Muscle of leg (tissue), 11 donors: ENCODE measurements around the gene TRABD. TPM values are rescaled to one million over a fixed set of nuclear protein-coding genes. Genes with fewer than 3 reads are reported as not detected.

Experiments
- DNase-seq: peaks from one replicate; pipeline ENCODE4 v3.0.0; 2013
- H3K27ac ChIP-seq: one replicate; pipeline ENCODE4 v1.5.1; 2013; ENCODE audit warnings: mild to moderate bottlenecking, low read length, control low read depth
- H3K27me3 ChIP-seq: one replicate; pipeline ENCODE4 v1.6.1; 2013; ENCODE audit warnings: low read length; ENCODE audit not compliant: control insufficient read depth, insufficient read depth
- H3K36me3 ChIP-seq: one replicate; pipeline ENCODE4 v1.6.1; 2013; ENCODE audit warnings: low read length; ENCODE audit not compliant: control insufficient read depth, insufficient read depth
- H3K4me1 ChIP-seq: one replicate; pipeline ENCODE4 v1.6.1; 2013; ENCODE audit warnings: low read length; ENCODE audit not compliant: control insufficient read depth, insufficient read depth
- H3K4me3 ChIP-seq: one replicate; pipeline ENCODE4 v1.5.1; 2013; ENCODE audit warnings: low read length, control low read depth
- H3K9me3 ChIP-seq: replicated peaks from 2 replicates; pipeline ENCODE4 v1.6.1; 2013; ENCODE audit warnings: low read depth, low read length; ENCODE audit not compliant: control insufficient read depth
- WGBS: methylation state at CpG from one replicate; pipeline ENCODE4 v1.1.5; 2013; ENCODE audit warnings: missing lambda C conversion rate; ENCODE audit not compliant: insufficient coverage; 5-methylcytosine and 5-hydroxymethylcytosine counted together
- polyA plus RNA-seq, 8 donors: library from polyadenylated mRNA; unstranded; fragments of 120-200 nt; gene quantifications; one replicate each; pipeline versions ENCODE4 v1.2.1 to v1.2.3, GENCODE V29; 2013; ENCODE audit warnings: inconsistent platforms in 1 of 8, low replicate concordance in 1 of 8; ENCODE audit not compliant: insufficient read length in 8 of 8, insufficient read depth in 1 of 8
- total RNA-seq: library from RNA; stranded (reverse); fragments of 120-200 nt; gene quantifications from one replicate; pipeline ENCODE4 v1.2.4, GENCODE V29; 2013

TRABD gene
- total and polyA plus RNA-seq, 9 donors: 10.5 to 28.5 (median 19.0) TPM

GRCh38 chr22:50213263-50213662 lies 27.6 kb downstream of the TRABD start:
- Histone ChIP-seq H3K27ac (no peak overlapping the region), H3K9me3 (no peaks in the 10 kb centered on the region), H3K27me3 (no peaks in the 10 kb centered on the region), H3K36me3 (peaks cover 85% of the 10 kb centered on the region), H3K4me3 (no peak overlapping the region), H3K4me1 (peaks cover 18% of the 10 kb centered on the region)
- DNase-seq: no peak
- 92% methylated on average over 7 of the region's 9 CpGs for WGBS

DNA sequence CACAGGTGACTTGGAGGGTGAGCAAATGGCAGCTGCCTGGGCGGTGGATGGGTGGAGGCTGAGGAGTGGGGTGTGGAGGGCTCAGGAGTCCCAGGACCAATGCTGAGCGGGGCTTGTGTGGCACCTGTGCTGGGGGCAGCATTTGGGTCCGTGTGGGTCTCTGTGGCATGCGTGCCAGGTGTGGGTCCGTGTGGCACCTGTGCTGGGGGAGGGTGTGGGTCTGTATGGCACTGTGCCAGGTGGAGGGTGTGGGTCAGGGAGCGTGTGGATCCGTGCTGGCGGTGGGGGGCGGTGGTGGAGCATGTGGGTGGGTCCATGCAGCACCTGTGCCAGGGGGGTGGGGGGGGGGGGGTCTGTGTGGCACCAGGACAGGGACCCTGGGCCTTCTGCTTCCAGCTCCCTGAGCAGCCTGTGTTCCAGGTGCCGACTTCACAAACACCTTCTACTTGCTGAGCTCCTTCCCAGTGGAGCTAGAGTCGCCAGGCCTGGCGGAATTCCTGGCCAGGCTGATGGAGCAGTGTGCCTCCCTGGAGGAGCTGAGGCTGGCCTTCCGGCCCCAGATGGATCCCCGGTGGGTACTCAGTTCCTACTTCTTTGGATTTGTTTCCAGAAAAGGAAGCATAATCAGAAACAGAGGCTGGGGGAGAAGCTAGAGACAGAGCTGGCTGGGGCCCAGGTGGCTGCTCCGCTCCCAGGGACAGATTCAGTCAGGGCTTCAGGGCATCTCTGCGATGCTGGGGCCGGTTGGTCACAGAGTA lies 29.8 kb downstream of the TRABD start:
- Histone ChIP-seq H3K9me3 (no peaks in the 10 kb centered on the region), H3K4me1 (peaks cover 10% of the 10 kb centered on the region), H3K36me3 (peaks cover 79% of the 10 kb centered on the region), H3K27ac (no peak overlapping the region), H3K27me3 (no peaks in the 10 kb centered on the region), H3K4me3 (no peak overlapping the region)
- peak; percentile 57 for DNase-seq
- WGBS: 48% methylated on average over 8 of the region's 17 CpGs

DNA sequence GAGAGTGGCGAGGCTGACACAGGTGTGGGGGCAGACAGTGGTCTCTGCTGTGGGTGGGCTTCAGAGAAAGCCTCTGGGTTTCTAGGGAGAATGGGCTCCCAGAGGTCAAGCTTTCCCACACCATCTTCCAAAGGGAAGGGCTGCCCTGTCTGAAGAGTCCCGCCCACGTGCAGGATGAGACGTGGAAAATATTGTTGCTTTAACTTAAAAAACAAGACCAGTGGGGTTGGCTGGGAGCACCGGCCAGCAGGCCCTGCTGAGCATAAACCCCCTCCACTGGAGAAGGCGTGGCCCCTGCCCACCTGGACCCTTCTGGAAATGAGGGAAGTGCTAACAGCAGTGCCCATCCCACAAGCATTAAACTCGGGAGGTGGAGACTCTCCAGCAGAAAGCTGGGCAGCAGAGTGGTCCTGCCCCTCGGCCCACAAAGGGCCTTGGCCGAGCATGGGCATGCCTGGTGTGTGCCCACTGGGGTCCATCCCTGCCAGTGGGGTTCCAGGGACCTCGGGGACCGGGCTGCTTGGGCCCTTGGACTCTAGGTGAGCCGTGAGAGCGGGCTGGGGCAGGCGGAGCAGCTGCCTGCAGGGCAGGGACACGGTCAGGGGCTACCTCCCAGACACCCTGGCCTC lies 30.5 kb downstream of the TRABD start:
- 78% methylated on average over 11 of the region's 15 CpGs for WGBS
- H3K27ac ChIP-seq: no peak overlapping the region
- H3K4me1 ChIP-seq: peaks cover 10% of the 10 kb centered on the region
- peaks cover 79% of the 10 kb centered on the region for H3K36me3 ChIP-seq
- DNase-seq: peak; percentile 65
- H3K27me3 ChIP-seq: no peaks in the 10 kb centered on the region
- H3K9me3 ChIP-seq: no peaks in the 10 kb centered on the region
- H3K4me3 ChIP-seq: no peak overlapping the region

DNA sequence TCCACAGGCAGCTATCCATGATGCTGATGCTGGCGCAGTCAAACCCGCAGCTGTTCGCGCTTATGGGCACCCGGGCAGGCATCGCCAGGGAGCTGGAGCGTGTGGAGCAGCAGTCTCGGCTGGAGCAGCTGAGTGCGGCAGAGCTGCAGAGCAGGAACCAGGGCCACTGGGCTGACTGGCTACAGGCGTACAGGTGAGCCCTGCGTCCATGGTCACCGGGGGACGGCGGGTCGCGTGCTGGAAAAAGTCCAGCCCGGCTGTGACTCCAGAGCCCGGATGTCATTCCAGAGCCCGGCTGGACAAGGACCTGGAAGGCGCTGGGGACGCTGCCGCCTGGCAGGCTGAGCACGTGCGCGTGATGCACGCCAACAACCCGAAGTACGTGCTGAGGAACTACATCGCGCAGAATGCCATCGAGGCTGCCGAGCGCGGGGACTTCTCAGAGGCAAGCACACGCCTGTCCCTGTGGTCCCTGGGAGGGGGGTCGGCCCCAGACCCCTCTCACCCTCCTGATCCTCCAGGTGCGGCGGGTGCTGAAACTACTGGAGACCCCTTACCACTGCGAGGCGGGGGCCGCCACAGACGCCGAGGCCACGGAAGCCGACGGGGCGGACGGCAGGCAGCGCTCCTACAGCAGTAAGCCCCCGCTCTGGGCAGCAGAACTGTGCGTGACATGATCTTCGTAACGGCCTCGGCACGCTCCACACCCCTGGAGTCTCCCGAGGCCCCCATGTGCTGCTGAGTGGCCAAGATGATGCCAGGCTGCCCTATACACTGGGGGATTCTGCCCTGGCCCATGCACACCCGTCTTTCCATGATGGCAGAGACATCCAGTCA lies 31.2 kb downstream of the TRABD start:
- H3K4me3 ChIP-seq: no peak overlapping the region
- H3K27me3 ChIP-seq: no peaks in the 10 kb centered on the region
- H3K27ac ChIP-seq: no peak overlapping the region
- 90% methylated on average over 57 of the region's 57 CpGs for WGBS
- no peaks in the 10 kb centered on the region for H3K9me3 ChIP-seq
- no peak for DNase-seq
- peaks cover 10% of the 10 kb centered on the region for H3K4me1 ChIP-seq
- peaks cover 84% of the 10 kb centered on the region for H3K36me3 ChIP-seq

GRCh38 chr22:50217543-50218152 lies 31.9 kb downstream of the TRABD start:
- peaks cover 84% of the 10 kb centered on the region for H3K36me3 ChIP-seq

DNA sequence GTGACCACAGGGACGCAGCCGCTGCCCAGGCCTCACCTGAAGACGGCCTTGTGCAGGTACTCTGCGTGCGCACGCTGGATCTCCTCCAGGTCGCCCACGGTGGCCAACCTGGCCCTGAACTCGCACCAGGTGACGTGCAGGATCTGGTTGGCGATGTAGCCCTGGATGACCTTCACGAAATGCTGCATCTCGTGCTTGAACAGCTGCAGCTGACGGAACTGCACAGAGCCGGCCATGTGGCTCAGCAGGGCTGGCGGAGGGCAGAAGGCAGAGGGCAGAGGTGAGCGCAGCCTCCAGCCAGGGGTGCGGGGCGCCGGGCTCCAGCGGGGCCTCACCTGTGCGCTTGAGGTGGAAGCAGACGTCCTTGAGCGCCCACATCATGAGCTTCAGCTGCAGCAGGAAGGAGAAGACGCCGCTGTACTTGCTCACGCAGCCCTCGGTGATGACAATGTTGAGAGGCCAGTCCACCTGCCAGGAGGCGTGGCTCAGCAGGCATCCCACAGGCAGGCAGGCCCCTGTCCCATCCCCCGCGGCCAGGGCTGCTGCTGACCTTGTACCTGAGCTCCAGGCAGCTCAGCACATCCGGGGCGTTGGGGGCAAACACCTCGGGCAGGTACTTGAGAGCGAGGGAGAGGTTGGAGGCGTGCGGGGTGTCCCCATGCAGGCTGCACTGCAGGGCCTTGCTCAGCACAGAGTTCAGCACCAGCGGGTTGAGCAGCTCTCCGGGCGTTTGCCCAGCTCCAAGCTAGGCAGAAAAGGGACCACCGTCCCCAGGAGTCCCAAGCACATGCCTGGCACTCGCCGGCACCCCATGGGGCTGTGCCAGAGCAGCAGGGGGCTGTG lies 32.7 kb downstream of the TRABD start:
- Histone ChIP-seq H3K36me3 (peaks cover 83% of the 10 kb centered on the region), H3K27me3 (no peaks in the 10 kb centered on the region), H3K4me1 (peaks cover 10% of the 10 kb centered on the region), H3K4me3 (no peak overlapping the region), H3K27ac (no peak overlapping the region), H3K9me3 (no peaks in the 10 kb centered on the region)
- no peak for DNase-seq
- 83% methylated on average over 42 of the region's 43 CpGs for WGBS

More at GRCh38 chr22:50217543-50218152, 31.9 kb downstream of the TRABD start:
- H3K4me3 ChIP-seq: no peak overlapping the region
- no peak overlapping the region for H3K27ac ChIP-seq
- H3K27me3 ChIP-seq: no peaks in the 10 kb centered on the region
- peaks cover 10% of the 10 kb centered on the region for H3K4me1 ChIP-seq
- 82% methylated on average over 14 of the region's 21 CpGs for WGBS
- no peaks in the 10 kb centered on the region for H3K9me3 ChIP-seq
- no peak for DNase-seq

DNA sequence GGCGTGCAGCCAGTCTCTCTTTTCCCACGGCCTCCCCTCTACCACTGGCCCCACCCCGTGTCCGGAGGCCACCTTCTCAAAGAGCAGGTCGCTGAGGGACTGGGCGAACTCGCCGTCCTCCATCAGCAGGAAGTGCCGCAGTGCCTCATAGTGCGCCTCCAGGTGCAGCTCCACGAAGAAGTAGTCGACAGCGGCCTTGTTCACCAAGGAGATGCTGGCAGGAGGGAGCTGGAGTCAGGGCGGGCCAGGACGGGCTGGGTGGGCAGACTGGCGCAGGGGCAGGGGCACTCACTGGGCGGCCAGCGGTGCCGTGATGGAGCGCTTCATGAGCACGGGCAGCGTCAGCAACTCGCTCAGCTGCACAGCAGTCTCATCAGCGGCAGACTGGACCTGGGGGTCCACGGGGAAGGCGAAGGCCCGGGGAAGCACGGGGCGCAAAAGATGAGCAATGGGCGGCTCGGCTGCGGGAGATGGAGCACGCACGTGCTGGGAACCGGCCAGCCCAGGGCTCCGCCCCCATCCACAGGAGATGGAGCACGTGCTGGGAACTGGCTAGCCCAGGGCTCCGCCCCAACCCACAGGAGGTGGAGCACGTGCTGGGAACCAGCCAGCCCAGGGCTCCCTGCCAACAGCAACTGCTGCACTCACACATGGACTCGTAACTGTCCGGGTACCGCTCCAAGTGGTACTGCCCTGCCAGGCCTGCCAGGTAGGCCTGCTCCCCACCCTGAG lies 33.4 kb downstream of the TRABD start:
- DNase-seq: peak; percentile 78
- H3K4me3 ChIP-seq: no peak overlapping the region
- H3K27ac ChIP-seq: no peak overlapping the region
- 66% methylated on average over 41 of the region's 42 CpGs for WGBS
- no peaks in the 10 kb centered on the region for H3K9me3 ChIP-seq
- peaks cover 10% of the 10 kb centered on the region for H3K4me1 ChIP-seq
- peaks cover 86% of the 10 kb centered on the region for H3K36me3 ChIP-seq
- no peaks in the 10 kb centered on the region for H3K27me3 ChIP-seq

GRCh38 chr22:50219800-50220602 lies 34.3 kb downstream of the TRABD start:
- H3K4me1 ChIP-seq: peaks cover 11% of the 10 kb centered on the region
- H3K9me3 ChIP-seq: no peaks in the 10 kb centered on the region
- H3K36me3 ChIP-seq: peaks cover 82% of the 10 kb centered on the region
- H3K27me3 ChIP-seq: no peaks in the 10 kb centered on the region
- 87% methylated on average over 12 of the region's 25 CpGs for WGBS
- no peak overlapping the region for H3K4me3 ChIP-seq
- no peak overlapping the region for H3K27ac ChIP-seq
- no peak for DNase-seq
